Activated naive CD4-positive, alpha-beta T cell treated with Interleukin-2 at 50 U/mL for 16 hours (primary cell): Measurements from ENCODE around the gene GLCE.
"Not testable (repeated sequence)": the region's sequence is repeated elsewhere in the genome, so short reads cannot be mapped to it uniquely, and the experiment has no call there.

Experiments used
- DNase-seq: peaks from one replicate; pipeline ENCODE4 v3.0.0-alpha.2; 2020

Gene GLCE

GRCh38 chr15:69302087-69302486 is 141.7 kb downstream of the GLCE start:
- DNase-seq = not testable (repeated sequence)

GRCh38 chr15:69302929-69303328 is 142.5 kb downstream of the GLCE start:
- no peak for DNase-seq

- no peak for DNase-seq
Measured at GRCh38 chr15:69303337-69304181, 143.1 kb downstream of the GLCE start.

GRCh38 chr15:69304182-69304545 is 143.7 kb downstream of the GLCE start:
- no peak for DNase-seq

GRCh38 chr15:69305204-69305931 is 144.9 kb downstream of the GLCE start:
- no peak for DNase-seq

GRCh38 chr15:69305933-69306568 is 145.6 kb downstream of the GLCE start:
- no peak for DNase-seq

- no peak for DNase-seq
Measured at GRCh38 chr15:69307939-69308338, 147.5 kb downstream of the GLCE start.

- DNase-seq = no peak
Measured at GRCh38 chr15:69308949-69309348, 148.5 kb downstream of the GLCE start.

GRCh38 chr15:69311319-69311721 is 150.9 kb downstream of the GLCE start:
- no peak for DNase-seq

GRCh38 chr15:69313432-69314000 is 153.1 kb downstream of the GLCE start:
- no peak for DNase-seq

- DNase-seq = no peak
Measured at GRCh38 chr15:69314131-69314530, 153.7 kb downstream of the GLCE start.

- DNase-seq = no peak
Measured at GRCh38 chr15:69314736-69315135, 154.3 kb downstream of the GLCE start.

- DNase-seq = no peak
Measured at GRCh38 chr15:69315402-69316110, 155.1 kb downstream of the GLCE start.

GRCh38 chr15:69316291-69316690 is 155.9 kb downstream of the GLCE start:
- no peak for DNase-seq

GRCh38 chr15:69317392-69317841 is 157.0 kb downstream of the GLCE start:
- DNase-seq = no peak

- DNase-seq = no peak
Measured at GRCh38 chr15:69318033-69318432, 157.6 kb downstream of the GLCE start.

GRCh38 chr15:69319384-69320375 is 159.2 kb downstream of the GLCE start:
- DNase-seq = no peak

- DNase-seq = no peak
Measured at GRCh38 chr15:69320977-69321554, 160.6 kb downstream of the GLCE start.
